GM12801 (cell line): Measurements from ENCODE around the gene PLD6.

Experiments
- TF ChIP-seq, protein P1 (sequence below): IDR thresholded peaks from one replicate; pipeline ENCODE4 v1.5.1; 2011; ENCODE audit warnings: control low read depth; ENCODE audit not compliant: insufficient read length; ENCODE audit errors: extremely low read depth

PLD6 gene

DNA sequence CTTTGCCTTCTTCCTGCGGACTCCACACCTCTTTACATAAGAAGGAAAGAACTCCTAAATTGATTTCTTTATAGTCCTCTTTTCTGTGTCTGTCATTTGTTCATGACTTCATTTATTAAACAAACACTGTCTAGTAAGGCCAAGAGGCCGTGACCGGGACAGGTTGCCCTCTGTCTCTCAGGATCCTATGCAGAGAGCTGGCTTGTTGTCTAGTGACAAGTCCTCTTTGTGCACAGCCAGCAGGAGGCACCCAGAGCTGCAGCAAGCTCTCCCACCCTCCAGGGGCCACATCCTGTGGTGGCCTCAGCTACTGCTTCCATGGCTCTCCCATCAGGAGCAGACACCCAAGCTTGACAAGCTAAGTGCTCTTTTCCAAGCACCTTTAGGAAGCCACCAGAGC is 50.6 kb downstream of the PLD6 start:
- TF ChIP-seq, protein P1, sequence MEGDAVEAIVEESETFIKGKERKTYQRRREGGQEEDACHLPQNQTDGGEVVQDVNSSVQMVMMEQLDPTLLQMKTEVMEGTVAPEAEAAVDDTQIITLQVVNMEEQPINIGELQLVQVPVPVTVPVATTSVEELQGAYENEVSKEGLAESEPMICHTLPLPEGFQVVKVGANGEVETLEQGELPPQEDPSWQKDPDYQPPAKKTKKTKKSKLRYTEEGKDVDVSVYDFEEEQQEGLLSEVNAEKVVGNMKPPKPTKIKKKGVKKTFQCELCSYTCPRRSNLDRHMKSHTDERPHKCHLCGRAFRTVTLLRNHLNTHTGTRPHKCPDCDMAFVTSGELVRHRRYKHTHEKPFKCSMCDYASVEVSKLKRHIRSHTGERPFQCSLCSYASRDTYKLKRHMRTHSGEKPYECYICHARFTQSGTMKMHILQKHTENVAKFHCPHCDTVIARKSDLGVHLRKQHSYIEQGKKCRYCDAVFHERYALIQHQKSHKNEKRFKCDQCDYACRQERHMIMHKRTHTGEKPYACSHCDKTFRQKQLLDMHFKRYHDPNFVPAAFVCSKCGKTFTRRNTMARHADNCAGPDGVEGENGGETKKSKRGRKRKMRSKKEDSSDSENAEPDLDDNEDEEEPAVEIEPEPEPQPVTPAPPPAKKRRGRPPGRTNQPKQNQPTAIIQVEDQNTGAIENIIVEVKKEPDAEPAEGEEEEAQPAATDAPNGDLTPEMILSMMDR: no peak

DNA sequence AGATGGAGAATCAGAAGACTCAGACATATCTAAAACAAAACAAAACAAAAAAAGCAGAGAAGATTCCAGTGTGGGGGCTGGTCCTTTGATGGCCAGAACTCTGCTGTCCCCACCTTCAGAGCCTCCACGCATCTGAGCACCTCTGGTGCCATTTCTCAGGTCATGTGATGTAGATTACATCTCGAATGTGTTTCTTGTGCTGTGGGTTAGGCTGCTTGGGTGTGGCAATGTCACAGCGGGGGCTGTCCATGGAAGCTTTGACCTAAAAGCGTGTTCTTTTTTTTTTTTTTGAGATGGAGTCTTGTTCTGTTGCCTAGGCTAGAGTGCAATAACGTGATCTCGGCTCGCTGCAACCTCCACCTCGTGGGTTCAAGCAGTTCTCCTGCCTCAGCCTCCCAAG is 51.2 kb downstream of the PLD6 start:
- TF ChIP-seq, protein P1: no peak

DNA sequence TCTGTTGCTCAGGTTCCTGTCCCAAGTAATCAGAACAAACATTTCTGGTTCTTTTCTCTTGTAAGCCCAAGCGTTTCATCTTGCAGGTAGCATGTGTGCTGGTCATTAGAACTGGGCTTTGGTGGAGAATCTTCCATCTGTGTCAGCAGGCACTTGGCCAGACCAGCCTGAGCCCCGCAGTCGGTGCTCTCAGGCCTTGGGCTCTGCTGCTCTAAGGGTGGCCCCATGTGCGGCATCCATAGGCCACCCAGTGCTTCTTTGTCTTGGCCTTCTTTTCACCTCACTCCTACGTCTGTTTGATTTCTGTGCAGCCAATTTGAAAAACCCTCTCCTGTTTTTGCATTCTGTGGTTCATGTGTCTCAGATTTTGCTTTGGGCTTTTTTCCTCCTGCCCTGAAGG is 51.6 kb downstream of the PLD6 start:
- TF ChIP-seq, protein P1: no peak

DNA sequence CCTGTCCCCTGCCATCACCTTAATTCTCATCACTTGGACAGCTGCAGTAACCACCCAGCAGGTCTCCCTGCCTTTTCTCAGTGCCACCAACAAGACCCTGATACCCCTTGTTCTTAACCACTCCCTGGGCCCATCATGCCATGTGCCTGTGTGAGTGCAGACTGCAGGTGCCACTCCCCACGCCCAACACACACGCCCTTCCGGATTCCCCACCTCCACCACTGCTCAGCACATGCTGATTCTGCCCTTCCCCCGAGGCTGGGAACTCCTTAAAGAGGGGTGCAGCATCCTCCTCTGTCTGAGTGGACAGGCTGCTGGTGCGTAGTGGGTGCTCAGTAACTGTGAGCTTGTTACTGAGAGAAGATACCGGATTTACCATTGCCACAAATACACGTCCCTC is 52.4 kb downstream of the PLD6 start:
- TF ChIP-seq, protein P1: no peak

DNA sequence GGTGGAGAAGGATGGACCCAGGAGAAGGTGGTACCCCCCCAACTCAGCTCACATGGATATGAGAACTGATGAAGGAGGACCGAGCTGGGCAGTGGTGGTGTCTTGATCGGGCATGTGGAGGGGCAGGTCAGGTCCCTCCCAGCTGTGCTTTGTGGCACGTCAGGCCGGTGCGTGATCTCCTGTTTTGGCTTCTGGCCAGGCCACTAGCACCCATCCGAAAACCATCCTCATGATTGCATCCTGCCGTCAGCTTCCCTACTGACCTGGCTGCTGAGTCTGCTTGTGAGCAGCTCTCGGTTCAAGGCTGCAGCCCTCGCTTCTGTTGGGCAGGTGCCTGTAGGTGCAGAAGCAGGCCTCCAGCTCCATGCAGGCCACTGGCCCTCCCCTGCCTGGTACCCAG is 53.1 kb downstream of the PLD6 start:
- TF ChIP-seq, protein P1: no peak

DNA sequence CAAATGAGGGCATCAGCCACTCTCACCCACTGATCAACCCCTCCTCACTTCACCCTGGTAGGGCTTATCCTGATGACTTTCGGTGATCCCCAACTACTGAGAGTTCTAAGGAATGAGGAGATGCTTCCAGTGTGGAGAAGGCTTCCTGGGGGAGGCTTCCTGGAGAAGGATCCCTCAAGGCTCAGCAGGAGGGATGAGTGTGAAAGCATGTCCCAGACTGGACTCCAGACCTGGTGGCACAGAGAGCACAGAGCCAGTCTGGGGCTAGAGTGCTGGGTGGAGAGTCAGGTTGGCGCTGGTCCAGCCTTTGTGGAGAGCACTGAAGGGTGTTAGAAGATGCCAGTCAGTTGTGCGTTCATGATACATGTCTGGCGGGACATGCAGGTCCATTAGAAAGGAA is 53.7 kb downstream of the PLD6 start:
- TF ChIP-seq, protein P1: no peak

DNA sequence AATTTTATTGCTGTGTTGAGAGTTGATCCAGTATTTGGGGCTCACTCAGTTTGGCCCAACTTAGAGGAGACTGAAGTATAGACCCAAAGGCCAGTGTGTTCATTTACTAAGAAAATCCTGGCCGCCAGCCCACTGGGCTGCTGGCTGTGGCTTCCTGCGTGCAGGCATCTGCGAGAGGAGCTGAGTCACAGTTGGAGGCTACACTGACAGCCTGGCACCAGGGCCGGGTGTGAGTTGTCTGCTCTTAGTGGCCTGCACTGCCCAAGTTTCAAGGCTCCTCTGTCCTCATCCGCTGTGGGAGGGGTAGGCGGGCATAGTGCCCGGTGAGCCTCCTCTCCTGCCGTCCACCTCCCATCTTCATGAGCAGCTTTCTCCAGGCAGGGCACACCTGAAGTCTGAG is 54.2 kb downstream of the PLD6 start:
- TF ChIP-seq, protein P1: no peak

DNA sequence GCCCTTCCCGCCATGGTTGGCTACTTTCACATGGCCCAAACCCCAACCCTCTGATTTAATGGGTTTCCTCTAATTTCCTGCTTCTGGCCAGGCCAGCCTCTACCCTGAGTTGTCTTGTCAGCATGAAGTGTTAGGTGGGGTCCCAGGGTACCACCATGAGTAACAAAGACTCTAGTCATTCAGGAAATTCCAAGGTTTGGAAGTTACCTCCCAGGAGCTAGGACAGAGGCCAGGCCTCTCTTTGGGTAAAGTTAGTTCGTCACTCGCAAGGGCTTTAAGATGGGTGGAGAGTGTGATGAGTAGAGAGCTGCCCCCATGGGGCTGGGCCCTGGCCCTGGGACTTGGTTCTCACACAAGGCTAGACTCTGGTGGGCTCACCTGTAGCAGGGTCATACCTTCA is 54.6 kb downstream of the PLD6 start:
- TF ChIP-seq, protein P1: no peak
